Subcutaneous abdominal adipose tissue (tissue), 5 donors: ENCODE data around the gene FAM120AOS.
A peak's percentile ranks its signal among the peaks of the same experiment; 100 is the strongest.

Experiments
- H3K27ac ChIP-seq: one replicate; pipeline ENCODE4 v1.7.0; 2013; ENCODE audit warnings: low read depth, mild to moderate bottlenecking, inconsistent platforms, low read length, moderate library complexity
- H3K27me3 ChIP-seq, 5 donors: one replicate each; pipeline ENCODE4 v1.7.0; 2013; ENCODE audit warnings: low read length in 5 of 5, inconsistent platforms in 1 of 5; ENCODE audit not compliant: control insufficient read depth in 5 of 5, insufficient read depth in 4 of 5
- H3K36me3 ChIP-seq, 5 donors: one replicate each; pipeline ENCODE4 v1.7.0; 2013; ENCODE audit warnings: low read length in 5 of 5; ENCODE audit not compliant: control insufficient read depth in 5 of 5, insufficient read depth in 5 of 5
- H3K4me1 ChIP-seq, 5 donors: one replicate each; pipeline ENCODE4 v1.7.0; 2013; ENCODE audit warnings: low read length in 5 of 5, mild to moderate bottlenecking in 3 of 5, moderate library complexity in 1 of 5; ENCODE audit not compliant: control insufficient read depth in 5 of 5, insufficient read depth in 5 of 5
- H3K4me3 ChIP-seq, 5 donors: one replicate each; pipeline ENCODE4 v1.7.0; 2013; ENCODE audit warnings: low read length in 5 of 5, low read depth in 1 of 5
- H3K9ac ChIP-seq, 5 donors: one replicate each; pipeline ENCODE4 v1.7.0; 2013; ENCODE audit warnings: low read length in 5 of 5, mild to moderate bottlenecking in 4 of 5, moderate library complexity in 3 of 5
- H3K9me3 ChIP-seq, 5 donors: one replicate each; pipeline ENCODE4 v1.7.0; 2013; ENCODE audit warnings: low read length in 5 of 5; ENCODE audit not compliant: control insufficient read depth in 5 of 5
- donor health status: healthy.
- donor health status: healthy.
- donor health status: healthy.
- donor health status: healthy.
- donor health status: healthy.

The FAM120AOS gene

GRCh38 chr9:93461414-93461743, 8.0 kb upstream of the FAM120AOS start:
- peaks cover 4 to 38% (median 34%) of the 10 kb centered on the region in 5 donors for H3K4me1 ChIP-seq
- no peaks in the 10 kb centered on the region for H3K27me3 ChIP-seq
- no peak overlapping the region for H3K27ac ChIP-seq
- no peaks in the 10 kb centered on the region for H3K9me3 ChIP-seq
- no peak overlapping the region for H3K4me3 ChIP-seq
- no peaks in the 10 kb centered on the region for H3K36me3 ChIP-seq
- no peak overlapping the region for H3K9ac ChIP-seq

GRCh38 chr9:93460689-93461413, 7.5 kb upstream of the FAM120AOS start:
- H3K4me1 ChIP-seq = peaks cover 4 to 39% (median 30%) of the 10 kb centered on the region in 5 donors
- H3K9me3 ChIP-seq = no peaks in the 10 kb centered on the region
- H3K27me3 ChIP-seq = no peaks in the 10 kb centered on the region
- no peaks in the 10 kb centered on the region for H3K36me3 ChIP-seq
- H3K9ac ChIP-seq = peak overlapping the region in 1 of 5 donors; percentile 12
- no peak overlapping the region for H3K27ac ChIP-seq
- H3K4me3 ChIP-seq = no peak overlapping the region

GRCh38 chr9:93459432-93459847, 6.1 kb upstream of the FAM120AOS start:
- no peak overlapping the region for H3K9ac ChIP-seq
- no peaks in the 10 kb centered on the region for H3K27me3 ChIP-seq
- H3K4me1 ChIP-seq = peaks cover 4 to 40% (median 28%) of the 10 kb centered on the region in 5 donors
- no peaks in the 10 kb centered on the region for H3K9me3 ChIP-seq
- no peak overlapping the region for H3K4me3 ChIP-seq
- H3K36me3 ChIP-seq = no peaks in the 10 kb centered on the region
- H3K27ac ChIP-seq = no peak overlapping the region

- H3K27me3 ChIP-seq = no peaks in the 10 kb centered on the region
- no peak overlapping the region for H3K9ac ChIP-seq
- H3K9me3 ChIP-seq = no peaks in the 10 kb centered on the region
- H3K4me3 ChIP-seq = no peak overlapping the region
- no peak overlapping the region for H3K27ac ChIP-seq
- peaks cover 4 to 47% (median 35%) of the 10 kb centered on the region in 5 donors for H3K4me1 ChIP-seq
- H3K36me3 ChIP-seq = no peaks in the 10 kb centered on the region
Measured at GRCh38 chr9:93458712-93459111, 5.3 kb upstream of the FAM120AOS start.

GRCh38 chr9:93457006-93457405, 3.6 kb upstream of the FAM120AOS start:
- Histone ChIP-seq H3K4me3 (no peak overlapping the region), H3K9me3 (no peaks in the 10 kb centered on the region), H3K27ac (no peak overlapping the region), H3K36me3 (no peaks in the 10 kb centered on the region), H3K27me3 (no peaks in the 10 kb centered on the region), H3K4me1 (peaks cover 4 to 57% (median 46%) of the 10 kb centered on the region in 5 donors), H3K9ac (no peak overlapping the region)

- Histone ChIP-seq H3K4me1 (peaks cover 4 to 57% (median 45%) of the 10 kb centered on the region in 5 donors), H3K27me3 (no peaks in the 10 kb centered on the region), H3K27ac (no peak overlapping the region), H3K4me3 (no peak overlapping the region), H3K9me3 (no peaks in the 10 kb centered on the region), H3K9ac (no peak overlapping the region), H3K36me3 (no peaks in the 10 kb centered on the region)
Measured at GRCh38 chr9:93456504-93456903, 3.1 kb upstream of the FAM120AOS start.

- no peak overlapping the region for H3K27ac ChIP-seq
- no peaks in the 10 kb centered on the region for H3K36me3 ChIP-seq
- peak overlapping the region in 1 of 5 donors; percentile 13 for H3K9ac ChIP-seq
- no peaks in the 10 kb centered on the region for H3K27me3 ChIP-seq
- no peaks in the 10 kb centered on the region for H3K9me3 ChIP-seq
- peaks cover 4 to 57% (median 45%) of the 10 kb centered on the region in 5 donors for H3K4me1 ChIP-seq
- no peak overlapping the region for H3K4me3 ChIP-seq
Measured at GRCh38 chr9:93456022-93456421, 2.6 kb upstream of the FAM120AOS start.

GRCh38 chr9:93452710-93453046, 703 bp downstream of the FAM120AOS start:
- no peaks in the 10 kb centered on the region for H3K27me3 ChIP-seq
- H3K4me3 ChIP-seq = peak overlapping the region; percentile 83 to 96 (median 89)
- H3K9ac ChIP-seq = peak overlapping the region; percentile 89 to 95 (median 94)
- H3K36me3 ChIP-seq = peaks cover 3 to 6% (median 6%) of the 10 kb centered on the region in 5 donors
- H3K27ac ChIP-seq = peak overlapping the region; percentile 96
- H3K9me3 ChIP-seq = no peaks in the 10 kb centered on the region
- H3K4me1 ChIP-seq = peaks cover 3 to 47% (median 38%) of the 10 kb centered on the region in 5 donors

GRCh38 chr9:93451849-93452709, 1.3 kb downstream of the FAM120AOS start:
- Histone ChIP-seq H3K27me3 (no peaks in the 10 kb centered on the region), H3K27ac (peak overlapping the region; percentile 96), H3K36me3 (peaks cover 9 to 12% (median 12%) of the 10 kb centered on the region in 5 donors), H3K9ac (peak overlapping the region; percentile 89 to 95 (median 94)), H3K4me1 (peaks cover 3 to 47% (median 38%) of the 10 kb centered on the region in 5 donors), H3K9me3 (no peaks in the 10 kb centered on the region), H3K4me3 (peak overlapping the region; percentile 83 to 96 (median 89))
